ENCODE measurements around the gene ABHD17A.

GRCh38 chr19:1829958-1830357 is 55.3 kb downstream of the ABHD17A start:
- TF ChIP-seq EZH2 (IDR thresholded peaks at IDR 0.05; ENCODE audit: borderline replicate concordance, insufficient read depth, low read depth, low read length, poor library complexity, severe bottlenecking) (no peak), CTCF (IDR thresholded peaks at IDR 0.05) (no peak)

Measured in B cell (primary cell).